Kidney (tissue), 14 donors: ENCODE data around the gene LRRC43. TPM values are rescaled to one million over a fixed set of nuclear protein-coding genes. Genes with fewer than 3 reads are reported as not detected.

Experiments
- DNase-seq, 5 donors: peaks; one replicate each; pipeline ENCODE4 v3.0.0-alpha.2; 2013 to 2020
- FAIRE-seq: peaks from 2 replicates; lab custom pipeline; 2012; peaks lifted over from hg19 to GRCh38; lab: Jason Lieb, UNC
- H3K27ac ChIP-seq, 2 donors: one replicate each; pipeline ENCODE4 v1.7.0; 2013; ENCODE audit warnings: low read depth in 2 of 2, low read length in 2 of 2, inconsistent platforms in 1 of 2
- H3K27me3 ChIP-seq: one replicate; pipeline ENCODE4 v1.7.1; 2013; ENCODE audit warnings: low read length, inconsistent platforms; ENCODE audit not compliant: control insufficient read depth, insufficient read depth
- H3K36me3 ChIP-seq, 3 donors: one replicate each; pipeline versions ENCODE4 v1.7.0 to v1.7.1; 2013; ENCODE audit warnings: low read length in 3 of 3, control low read depth in 1 of 3, inconsistent platforms in 1 of 3; ENCODE audit not compliant: insufficient read depth in 3 of 3, control insufficient read depth in 2 of 3
- H3K4me1 ChIP-seq, 3 donors: one replicate each; pipeline versions ENCODE4 v1.7.0 to v1.7.1; 2013; ENCODE audit warnings: low read length in 3 of 3, inconsistent platforms in 1 of 3, low read depth in 1 of 3; ENCODE audit not compliant: control insufficient read depth in 2 of 3, insufficient read depth in 2 of 3
- H3K4me3 ChIP-seq, 3 donors: one replicate each; pipeline versions ENCODE4 v1.7.0 to v1.8.1; 2013; ENCODE audit warnings: low read length in 3 of 3, control low read depth in 1 of 3, inconsistent platforms in 1 of 3
- H3K9ac ChIP-seq, 3 donors: one replicate each; pipeline versions ENCODE4 v1.7.0 to v1.7.1; 2013; ENCODE audit warnings: low read length in 3 of 3, control low read depth in 1 of 3, inconsistent platforms in 1 of 3
- H3K9me3 ChIP-seq, 3 donors: one replicate each; pipeline versions ENCODE4 v1.7.0 to v1.7.1; 2013; ENCODE audit warnings: low read length in 3 of 3, control low read depth in 1 of 3, inconsistent platforms in 1 of 3; ENCODE audit not compliant: control insufficient read depth in 2 of 3, insufficient read depth in 1 of 3
- intact Hi-C: fragments of 100-400 bp; cut with DNase I; formaldehyde crosslinking; loops from one replicate; pipeline ENCODE4 v1.11.1; 2022
- polyA plus RNA-seq: library from polyadenylated mRNA; stranded (reverse); fragments of 350-450 nt; fragmentation: Illumina TruSeq; extraction: RNeasy Lipid Tissue Mini Kit (QIAGEN cat#74804); gene quantifications from one replicate; pipeline ENCODE4 v1.2.3, GENCODE V29; 2014; ENCODE audit warnings: low read depth, low replicate concordance; ENCODE audit not compliant: insufficient read depth
- total RNA-seq: library from RNA; stranded (reverse); fragmentation: NEBNext Ultra II Directional; extraction: Animal tissue kit (Norgen Biotek cat#: 25700); gene quantifications from one replicate; pipeline ENCODE4 v1.2.1, GENCODE V29; 2021
- TF ChIP-seq, protein P1 (sequence below): IDR thresholded peaks from 3 replicates; pipeline ENCODE4 v1.5.1; 2012; ENCODE audit warnings: mild to moderate bottlenecking, moderate library complexity, borderline replicate concordance; ENCODE audit not compliant: insufficient read depth; ENCODE audit errors: extremely low read depth
- donor health status: control.
- donor health status: control.
- donor health status: control.
- donor health status: control.
- donor health status: control.
- donor health status: DM: yes; HTN: yes; CAD: no.
- donor health status: Normal renal cell carcinoma (clear cell type).

Gene LRRC43
- total and polyA plus RNA-seq, 2 donors from 2014 or later: 4.8 to 7.9 TPM

DNA sequence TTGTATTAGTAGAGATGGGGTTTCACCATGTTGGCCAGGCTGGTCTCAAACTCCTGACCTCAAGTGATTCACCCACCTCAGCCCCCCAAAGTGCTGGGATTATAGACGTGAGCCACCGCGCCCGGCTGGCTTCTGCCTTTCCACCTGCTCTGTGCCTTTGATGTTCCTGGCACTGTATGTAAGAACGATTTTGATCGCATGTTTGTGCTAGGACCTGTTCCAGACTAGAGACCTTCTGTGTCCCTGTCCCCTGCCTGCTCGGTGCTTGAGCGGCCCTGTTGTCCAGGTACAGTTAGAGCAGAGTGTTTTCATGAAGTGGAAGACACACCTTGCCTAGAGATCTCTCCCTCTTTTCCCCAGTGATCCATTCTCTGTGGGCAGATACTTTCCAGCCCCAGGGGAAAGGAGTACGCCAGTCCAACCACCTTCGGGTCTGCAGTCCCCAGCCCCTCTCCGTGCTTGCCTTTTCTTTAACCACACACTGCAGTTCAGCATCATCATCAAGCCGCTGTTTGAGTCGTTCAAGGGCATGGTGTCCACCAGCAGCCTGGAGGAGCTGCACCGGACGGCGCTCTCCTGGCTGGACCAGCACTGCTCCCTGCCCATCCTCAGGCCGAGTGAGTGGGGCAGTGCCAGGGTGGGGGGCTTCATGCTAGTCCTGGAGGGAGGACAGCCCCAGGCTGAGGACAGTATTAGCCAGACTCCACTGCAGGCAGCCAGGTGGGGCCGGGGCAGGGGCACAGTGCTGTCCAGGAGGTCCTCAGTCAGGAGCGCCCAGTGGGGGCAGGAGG lies 42.3 kb upstream of the LRRC43 start:
- TF ChIP-seq, protein P1, sequence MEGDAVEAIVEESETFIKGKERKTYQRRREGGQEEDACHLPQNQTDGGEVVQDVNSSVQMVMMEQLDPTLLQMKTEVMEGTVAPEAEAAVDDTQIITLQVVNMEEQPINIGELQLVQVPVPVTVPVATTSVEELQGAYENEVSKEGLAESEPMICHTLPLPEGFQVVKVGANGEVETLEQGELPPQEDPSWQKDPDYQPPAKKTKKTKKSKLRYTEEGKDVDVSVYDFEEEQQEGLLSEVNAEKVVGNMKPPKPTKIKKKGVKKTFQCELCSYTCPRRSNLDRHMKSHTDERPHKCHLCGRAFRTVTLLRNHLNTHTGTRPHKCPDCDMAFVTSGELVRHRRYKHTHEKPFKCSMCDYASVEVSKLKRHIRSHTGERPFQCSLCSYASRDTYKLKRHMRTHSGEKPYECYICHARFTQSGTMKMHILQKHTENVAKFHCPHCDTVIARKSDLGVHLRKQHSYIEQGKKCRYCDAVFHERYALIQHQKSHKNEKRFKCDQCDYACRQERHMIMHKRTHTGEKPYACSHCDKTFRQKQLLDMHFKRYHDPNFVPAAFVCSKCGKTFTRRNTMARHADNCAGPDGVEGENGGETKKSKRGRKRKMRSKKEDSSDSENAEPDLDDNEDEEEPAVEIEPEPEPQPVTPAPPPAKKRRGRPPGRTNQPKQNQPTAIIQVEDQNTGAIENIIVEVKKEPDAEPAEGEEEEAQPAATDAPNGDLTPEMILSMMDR: no peak
- FAIRE-seq (no peak), DNase-seq (no peak)
- Histone ChIP-seq H3K9ac (no peak overlapping the region), H3K9me3 (no peaks in the 10 kb centered on the region), H3K27ac (no peak overlapping the region), H3K4me3 (no peak overlapping the region), H3K4me1 (peaks cover 0 to 2% (median 0%) of the 10 kb centered on the region in 3 donors), H3K36me3 (peaks cover 0 to 34% (median 26%) of the 10 kb centered on the region in 3 donors), H3K27me3 (no peaks in the 10 kb centered on the region)
- intact Hi-C loops: no loop called here

DNA sequence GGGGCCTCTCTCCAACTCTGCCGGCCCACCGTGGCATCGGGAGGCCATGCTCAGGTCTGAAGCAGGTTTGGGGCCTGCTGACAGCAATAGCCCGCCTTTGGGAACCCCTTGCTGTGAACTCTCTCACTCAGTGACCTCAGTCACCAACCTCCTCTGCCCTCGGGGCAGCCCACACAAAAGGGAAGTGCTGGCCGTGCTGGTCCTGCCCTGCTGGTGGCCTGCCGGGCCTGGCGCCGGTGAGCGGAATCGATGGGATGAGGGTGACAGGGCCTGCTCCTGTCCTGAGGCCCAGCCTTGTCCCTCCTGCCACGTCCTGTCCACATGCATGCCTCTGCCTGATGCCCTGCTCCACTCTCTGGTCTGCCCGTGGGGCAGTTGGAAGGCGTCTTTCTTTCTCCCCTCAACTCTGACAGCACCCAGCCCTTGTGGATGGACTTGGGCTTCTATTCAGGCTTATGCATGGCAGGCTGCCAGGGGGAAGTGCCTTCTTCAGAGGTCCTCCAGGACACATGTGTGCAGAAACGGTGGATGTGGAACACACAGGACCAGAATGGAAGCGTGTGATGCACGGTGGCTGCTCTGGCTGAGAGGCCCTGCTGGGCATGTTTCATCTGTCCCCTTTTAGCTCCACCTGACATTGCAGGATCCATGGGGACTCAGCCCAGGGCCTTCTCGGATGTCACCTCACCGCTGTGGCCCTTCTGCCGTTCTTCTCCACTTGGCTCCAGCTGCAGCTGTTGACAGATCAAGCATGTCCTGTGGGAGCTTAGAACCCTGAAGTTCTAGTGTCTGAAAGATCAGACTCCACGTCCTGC lies 40.8 kb upstream of the LRRC43 start:
- Histone ChIP-seq H3K27ac (no peak overlapping the region), H3K4me1 (peaks cover 0 to 2% (median 0%) of the 10 kb centered on the region in 3 donors), H3K4me3 (no peak overlapping the region), H3K9me3 (no peaks in the 10 kb centered on the region), H3K27me3 (no peaks in the 10 kb centered on the region), H3K9ac (no peak overlapping the region), H3K36me3 (peaks cover 0 to 31% (median 24%) of the 10 kb centered on the region in 3 donors)
- intact Hi-C loops: no loop called here
- DNase-seq (no peak), FAIRE-seq (no peak)
- TF ChIP-seq, protein P1: no peak

DNA sequence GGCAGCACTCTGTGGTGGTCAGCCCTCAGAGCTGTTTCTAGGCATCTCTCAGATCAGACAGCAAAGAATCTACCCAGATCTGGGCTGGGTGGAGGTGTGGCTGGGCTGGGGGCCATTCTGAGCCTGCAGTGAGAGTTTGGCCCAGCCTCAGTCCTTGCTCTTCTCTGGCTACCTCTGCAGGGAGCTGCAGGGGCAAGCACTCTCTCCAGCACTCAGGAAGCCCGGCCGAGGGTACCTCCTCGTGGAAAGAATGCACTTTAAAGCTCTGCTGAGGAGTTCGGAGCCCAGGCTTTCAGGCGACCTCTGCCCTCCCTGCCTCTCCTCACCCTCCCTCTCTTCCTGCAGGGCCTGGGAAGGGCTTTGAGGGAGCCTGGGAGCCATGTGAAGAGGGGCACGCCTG lies 40.1 kb upstream of the LRRC43 start:
- TF ChIP-seq, protein P1: no peak
- Histone ChIP-seq H3K27me3 (no peaks in the 10 kb centered on the region), H3K27ac (no peak overlapping the region), H3K4me3 (no peak overlapping the region), H3K4me1 (peaks cover 0 to 4% (median 0%) of the 10 kb centered on the region in 3 donors), H3K9me3 (no peaks in the 10 kb centered on the region), H3K36me3 (peaks cover 0 to 31% (median 24%) of the 10 kb centered on the region in 3 donors), H3K9ac (no peak overlapping the region)
- intact Hi-C loops: no loop called here
- FAIRE-seq (no peak), DNase-seq (no peak)
